ENCODE results near the gene EARS2.

GRCh38 chr16:23509441-23509754 lies 47.8 kb downstream of the EARS2 start:
- TF ChIP-seq GABPA (IDR thresholded peaks at IDR 0.05; ENCODE audit: borderline replicate concordance, insufficient read depth, low read length) (no peak), CTCF (IDR thresholded peaks at IDR 0.05; ENCODE audit: control extremely low read depth in 1 of 3, insufficient read depth in 1 of 3, low read depth in 1 of 3, low read length in 3 of 3) (no peak), EZH2 (IDR thresholded peaks at IDR 0.05; ENCODE audit: low read depth, low read length, severe bottlenecking) (no peak), POLR2AphosphoS5 (IDR thresholded peaks at IDR 0.05; ENCODE audit: low read depth, low read length) (no peak), YY1 (IDR thresholded peaks at IDR 0.05; ENCODE audit: low read depth, low read length) (no peak), SIN3A (conservative IDR thresholded peaks at IDR 0.05 in 1 of 2, IDR thresholded peaks at IDR 0.05 in 1 of 2; ENCODE audit: low read depth in 1 of 2, low read length in 2 of 2) (no peak), CREB1 (IDR thresholded peaks at IDR 0.05) (no peak), BRCA1 (IDR thresholded peaks at IDR 0.05; ENCODE audit: low read depth, low read length) (no peak), KDM1A (IDR thresholded peaks at IDR 0.05; ENCODE audit: borderline replicate concordance, low read length) (no peak), USF2 (IDR thresholded peaks at IDR 0.05; ENCODE audit: low read length) (no peak), MAFK (IDR thresholded peaks at IDR 0.05; ENCODE audit: low read depth, low read length) (no peak)
